DMS153 (cell line): ENCODE data around the gene TAF11L11.
"Not testable (repeated sequence)": the region's sequence is repeated elsewhere in the genome, so short reads cannot be mapped to it uniquely, and the experiment has no call there.

Experiments used
- DNase-seq: peaks from one replicate; lab custom pipeline; 2025; lab: John Stamatoyannopoulos, UW

Gene TAF11L11

DNA sequence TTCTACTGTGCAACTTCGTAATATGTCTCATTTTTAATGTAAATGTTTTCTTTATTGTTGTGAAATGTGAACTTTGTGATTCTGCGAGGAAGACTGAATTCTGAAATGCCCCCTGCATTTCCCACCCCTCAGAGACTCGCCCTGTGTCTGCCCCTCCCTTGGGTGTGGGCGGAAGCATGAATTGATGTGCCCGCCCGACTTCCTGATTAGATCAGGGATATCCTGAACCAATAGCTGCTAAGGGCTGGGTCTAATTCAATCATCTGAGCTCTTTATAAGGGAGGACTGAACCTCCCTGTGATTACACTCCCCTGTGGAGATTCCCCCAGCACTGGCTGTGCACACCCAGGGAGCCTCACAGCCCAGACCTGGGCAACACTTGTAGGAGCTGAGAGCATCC is at the start of gene TAF11L11:
Gene TAF11L11 (plus strand): TSS at position 304 of the 400 bp plus-strand sequence.
- DNase-seq, result not testable (repeated sequence)

DNA sequence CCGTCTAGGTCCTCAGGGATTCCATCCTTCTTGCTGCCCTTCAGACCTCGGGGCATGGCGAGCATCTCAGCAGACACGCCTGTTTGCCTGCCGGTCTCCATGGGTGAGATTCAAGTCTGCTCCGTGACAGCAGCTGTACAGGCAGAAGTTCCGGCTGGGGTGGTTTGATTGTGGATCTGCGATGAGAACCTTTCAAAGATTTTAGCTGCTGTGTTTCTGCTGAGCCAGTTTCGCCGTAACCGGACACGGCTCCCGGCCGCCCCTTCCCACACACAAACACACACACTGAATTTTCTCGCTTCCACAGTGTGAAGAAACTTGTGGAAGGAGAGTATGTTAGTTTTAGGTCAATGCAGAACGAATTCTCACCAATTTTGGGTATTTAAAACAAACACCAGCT is 18.3 kb upstream of the TAF11L11 start, which contains the start of gene TAF11L7:
Gene TAF11L7 (minus strand): TSS at position 101 of the 400 bp plus-strand sequence.
- DNase-seq, result not testable (repeated sequence)

DNA sequence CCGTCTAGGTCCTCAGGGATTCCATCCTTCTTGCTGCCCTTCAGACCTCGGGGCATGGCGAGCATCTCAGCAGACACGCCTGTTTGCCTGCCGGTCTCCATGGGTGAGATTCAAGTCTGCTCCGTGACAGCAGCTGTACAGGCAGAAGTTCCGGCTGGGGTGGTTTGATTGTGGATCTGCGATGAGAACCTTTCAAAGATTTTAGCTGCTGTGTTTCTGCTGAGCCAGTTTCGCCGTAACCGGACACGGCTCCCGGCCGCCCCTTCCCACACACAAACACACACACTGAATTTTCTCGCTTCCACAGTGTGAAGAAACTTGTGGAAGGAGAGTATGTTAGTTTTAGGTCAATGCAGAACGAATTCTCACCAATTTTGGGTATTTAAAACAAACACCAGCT is 13.1 kb upstream of the TAF11L11 start, which contains the start of gene TAF11L8:
Gene TAF11L8 (minus strand): TSS at position 101 of the 400 bp plus-strand sequence.
- DNase-seq, result not testable (repeated sequence)

DNA sequence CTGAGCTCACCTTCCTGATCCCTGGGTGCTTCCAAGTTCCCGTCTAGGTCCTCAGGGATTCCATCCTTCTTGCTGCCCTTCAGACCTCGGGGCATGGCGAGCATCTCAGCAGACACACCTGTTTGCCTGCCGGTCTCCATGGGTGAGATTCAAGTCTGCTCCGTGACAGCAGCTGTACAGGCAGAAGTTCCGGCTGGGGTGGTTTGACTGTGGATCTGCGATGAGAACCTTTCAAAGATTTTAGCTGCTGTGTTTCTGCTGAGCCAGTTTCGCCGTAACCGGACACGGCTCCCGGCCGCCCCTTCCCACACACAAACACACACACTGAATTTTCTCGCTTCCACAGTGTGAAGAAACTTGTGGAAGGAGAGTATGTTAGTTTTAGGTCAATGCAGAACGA is 9.7 kb upstream of the TAF11L11 start, which contains the start of gene TAF11L9:
Gene TAF11L9 (minus strand): TSS at position 140 of the 400 bp plus-strand sequence.
- DNase-seq, result not testable (repeated sequence)

DNA sequence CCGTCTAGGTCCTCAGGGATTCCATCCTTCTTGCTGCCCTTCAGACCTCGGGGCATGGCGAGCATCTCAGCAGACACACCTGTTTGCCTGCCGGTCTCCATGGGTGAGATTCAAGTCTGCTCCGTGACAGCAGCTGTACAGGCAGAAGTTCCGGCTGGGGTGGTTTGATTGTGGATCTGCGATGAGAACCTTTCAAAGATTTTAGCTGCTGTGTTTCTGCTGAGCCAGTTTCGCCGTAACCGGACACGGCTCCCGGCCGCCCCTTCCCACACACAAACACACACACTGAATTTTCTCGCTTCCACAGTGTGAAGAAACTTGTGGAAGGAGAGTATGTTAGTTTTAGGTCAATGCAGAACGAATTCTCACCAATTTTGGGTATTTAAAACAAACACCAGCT is 6.3 kb upstream of the TAF11L11 start, which contains the start of gene TAF11L10:
Gene TAF11L10 (minus strand): TSS at position 101 of the 400 bp plus-strand sequence.
- not testable (repeated sequence) for DNase-seq

DNA sequence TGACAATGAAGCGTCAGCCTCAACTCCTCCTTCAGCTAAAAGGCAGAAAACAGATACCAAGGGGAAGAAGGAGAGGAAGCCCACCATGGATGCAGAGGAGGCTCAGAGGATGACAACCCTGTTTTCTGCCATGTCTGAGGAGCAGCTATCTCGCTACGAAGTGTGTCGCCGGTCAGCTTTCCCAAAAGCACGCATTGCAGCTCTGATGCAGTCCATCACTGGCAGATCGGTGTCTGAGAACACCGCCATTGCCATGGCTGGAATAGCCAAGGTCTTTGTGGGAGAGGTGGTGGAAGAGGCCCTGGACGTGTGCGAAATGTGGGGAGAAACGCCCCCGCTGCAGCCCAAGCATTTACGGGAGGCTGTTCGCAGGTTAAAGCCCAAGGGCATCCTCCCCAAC is 968 bp downstream of the TAF11L11 start:
- DNase-seq, result no peak

DNA sequence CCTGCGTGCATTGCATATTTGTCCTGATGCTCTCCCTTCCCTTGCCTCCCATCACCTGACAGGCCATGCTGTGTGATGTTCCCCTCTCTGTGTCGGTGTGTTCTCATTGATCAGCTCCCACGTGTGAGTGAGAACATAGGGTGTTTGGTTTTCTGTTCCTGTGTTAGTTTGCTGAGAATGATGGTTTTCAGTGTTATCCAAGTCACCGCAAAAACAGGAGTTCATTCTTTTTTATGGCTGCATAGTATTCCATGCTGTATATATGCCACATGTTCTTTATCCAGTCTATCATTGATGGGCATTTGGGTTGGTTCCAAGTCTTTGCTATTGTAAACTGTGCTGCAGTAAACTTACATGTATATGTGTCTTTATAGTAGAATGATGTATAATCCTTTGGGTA is 3.5 kb downstream of the TAF11L11 start:
- not testable (repeated sequence) for DNase-seq

DNA sequence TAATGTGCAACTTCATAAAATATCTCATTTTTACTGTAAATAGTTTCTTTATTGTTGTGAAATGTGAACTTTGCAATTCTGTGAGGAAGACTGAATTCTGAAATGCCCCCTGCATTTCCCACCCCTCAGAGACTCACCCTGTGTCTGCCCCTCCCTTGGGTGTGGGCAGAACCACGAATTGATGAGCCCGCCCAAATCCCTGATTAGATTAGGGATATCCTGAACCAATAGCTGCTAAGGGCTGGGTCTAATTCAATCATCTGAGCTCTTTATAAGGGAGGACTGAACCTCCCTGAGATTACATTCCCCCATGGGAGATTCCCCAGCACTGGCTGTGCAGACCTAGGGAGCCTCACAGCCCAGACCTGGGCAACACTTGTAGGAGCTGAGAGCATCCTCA is 6.1 kb downstream of the TAF11L11 start, which contains the start of gene TAF11L12:
Gene TAF11L12 (plus strand): TSS at position 301 of the 400 bp plus-strand sequence.
- not testable (repeated sequence) for DNase-seq

DNA sequence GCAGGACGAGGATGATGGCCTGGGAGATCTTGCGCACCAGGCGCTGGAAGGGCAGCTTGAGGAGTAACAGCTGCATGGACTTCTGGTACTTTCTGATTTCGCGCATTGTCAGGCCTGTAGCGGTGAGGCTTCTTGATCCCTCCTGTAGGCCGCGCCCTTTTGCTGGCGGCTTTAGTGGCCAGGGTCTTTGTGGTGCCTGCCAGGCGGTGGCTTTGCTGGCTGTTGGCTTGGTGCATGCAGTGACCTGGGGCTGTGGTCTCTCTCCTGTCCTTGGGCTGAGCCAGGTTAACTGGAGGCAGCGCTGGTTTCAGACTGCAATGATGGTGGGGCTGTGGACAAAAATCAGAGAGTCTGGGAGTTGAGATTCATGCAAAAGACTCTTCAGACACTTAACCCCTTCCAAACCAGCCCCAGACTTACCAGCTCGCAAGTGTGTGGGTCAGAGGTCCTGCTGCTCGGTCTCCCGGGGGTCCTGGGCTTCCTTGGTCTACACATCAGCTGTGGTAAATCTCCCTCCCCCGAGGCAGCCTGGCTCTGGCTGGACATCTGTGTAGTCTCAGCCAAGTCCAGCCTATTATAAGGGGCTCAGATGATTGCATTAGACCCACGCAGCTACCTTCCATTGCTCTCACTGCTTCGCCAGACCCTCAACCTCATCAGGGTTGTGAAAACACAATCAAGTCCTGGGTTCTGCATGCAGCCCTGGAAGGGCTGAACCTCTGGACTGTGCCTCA is 11.1 kb downstream of the TAF11L11 start:
- DNase-seq, result no peak

DNA sequence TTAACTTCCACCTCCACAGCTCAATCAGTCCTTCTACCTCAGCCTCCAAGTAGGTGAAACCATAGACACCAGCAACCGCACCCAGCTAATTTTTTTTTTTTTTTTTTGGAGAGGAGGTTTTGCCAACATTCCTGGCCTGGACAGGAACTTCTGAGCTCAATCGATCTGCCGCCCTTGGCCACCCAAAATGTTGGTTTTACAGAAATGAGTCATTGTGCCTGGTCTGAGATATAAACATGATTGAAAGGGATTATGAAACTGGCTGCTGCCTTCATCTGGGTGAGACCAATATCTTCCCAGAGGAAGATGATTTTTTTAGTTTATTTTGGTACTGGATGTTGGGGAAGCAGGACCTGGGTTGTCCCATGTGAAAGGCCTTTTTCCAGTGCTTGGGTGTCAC is 15.4 kb downstream of the TAF11L11 start:
- no peak for DNase-seq

DNA sequence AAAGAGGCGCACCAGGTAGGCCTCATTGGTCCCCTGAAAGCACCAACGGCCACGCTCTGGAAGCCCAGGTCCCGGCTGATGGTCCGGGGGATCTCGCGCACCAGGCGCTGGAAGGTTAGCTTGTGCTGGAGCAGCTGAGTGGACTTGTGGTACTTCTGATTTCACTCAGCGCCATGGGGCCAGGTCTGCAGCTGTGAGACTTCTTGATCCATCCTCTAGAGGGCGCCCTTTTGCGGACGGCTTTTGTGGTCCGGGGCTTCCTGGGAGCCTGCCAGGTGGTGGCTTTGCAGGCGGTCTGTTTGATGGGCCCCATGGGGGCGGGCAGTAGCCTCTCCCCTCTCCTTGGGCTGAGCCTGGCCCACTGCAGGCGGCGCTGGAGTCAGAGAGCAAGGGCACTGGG is 16.6 kb downstream of the TAF11L11 start:
- no peak for DNase-seq

DNA sequence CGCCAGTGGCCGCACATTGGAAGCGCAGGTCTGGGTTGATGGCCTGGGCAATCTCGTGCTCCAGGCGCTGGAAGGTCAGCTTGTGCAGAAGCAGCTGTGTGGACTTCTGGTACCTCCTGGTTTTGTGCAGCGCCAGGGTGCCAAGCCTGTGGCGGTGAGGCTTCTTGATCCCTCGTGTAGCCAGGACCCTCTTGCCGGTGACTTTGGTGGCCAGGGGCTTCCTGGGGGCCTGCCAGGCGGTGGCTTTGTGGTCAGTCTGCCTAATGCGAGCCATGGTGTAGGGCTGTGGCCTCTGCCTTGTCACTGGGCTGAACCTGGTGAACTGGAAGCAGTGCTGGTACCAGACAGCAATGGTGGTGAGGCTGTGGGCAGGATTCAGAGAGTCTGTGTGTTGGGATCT is 21.7 kb downstream of the TAF11L11 start:
- DNase-seq, result no peak

DNA sequence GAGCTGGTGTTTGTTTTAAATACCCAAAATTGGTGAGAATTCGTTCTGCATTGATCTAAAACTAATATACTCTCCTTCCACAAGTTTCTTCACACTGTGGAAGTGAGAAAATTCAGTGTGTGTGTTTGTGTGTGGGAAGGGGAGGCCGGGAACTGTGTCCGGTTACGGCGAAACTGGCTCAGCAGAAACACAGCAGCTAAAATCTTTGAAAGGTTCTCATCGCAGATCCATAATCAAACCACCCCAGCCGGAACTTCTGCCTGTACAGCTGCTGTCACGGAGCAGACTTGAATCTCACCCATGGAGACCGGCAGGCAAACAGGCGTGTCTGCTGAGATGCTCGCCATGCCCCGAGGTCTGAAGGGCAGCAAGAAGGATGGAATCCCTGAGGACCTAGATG is 27.8 kb downstream of the TAF11L11 start, which contains the start of gene TAF11L13:
Gene TAF11L13 (plus strand): TSS at position 301 of the 400 bp plus-strand sequence.
- DNase-seq, result not testable (repeated sequence)

DNA sequence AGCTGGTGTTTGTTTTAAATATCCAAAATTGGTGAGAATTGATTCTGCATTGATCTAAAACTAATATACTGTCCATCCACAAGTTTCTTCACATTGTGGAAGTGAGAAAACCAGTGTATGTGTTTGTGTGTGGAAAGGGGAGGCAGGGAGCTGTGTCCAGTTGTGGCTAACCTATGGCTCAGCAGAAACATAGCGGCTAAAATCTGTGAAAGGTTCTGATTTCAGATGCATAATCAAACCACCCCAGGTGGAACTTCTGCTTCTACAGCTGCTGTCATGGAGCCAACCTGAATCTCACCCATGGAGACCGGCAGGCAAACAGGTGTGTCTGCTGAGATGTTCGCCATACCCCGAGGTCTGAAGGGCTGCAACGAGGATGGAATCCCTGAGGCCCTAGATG is 30.2 kb downstream of the TAF11L11 start, which contains the start of gene TAF11L14:
Gene TAF11L14 (plus strand): TSS at position 301 of the 400 bp plus-strand sequence.
- DNase-seq, result no peak

DNA sequence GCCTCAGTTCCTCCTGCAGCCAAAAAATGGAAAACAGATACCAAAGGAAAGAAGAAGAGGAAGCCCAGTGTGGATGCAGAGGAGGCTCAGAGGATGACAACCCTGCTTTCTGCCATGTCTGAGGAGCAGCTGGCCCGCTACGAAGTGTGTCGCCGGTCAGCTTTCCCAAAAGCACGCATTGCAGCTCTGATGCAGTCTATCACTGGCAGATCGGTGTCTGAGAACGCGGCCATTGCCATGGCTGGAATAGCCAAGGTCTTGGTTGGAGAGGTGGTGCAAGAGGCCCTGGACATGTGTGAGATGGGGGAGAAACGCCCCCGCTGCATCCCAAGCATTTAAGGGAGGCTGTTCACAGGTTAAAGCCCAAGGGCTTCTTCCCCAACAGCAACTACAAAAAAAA is 45.2 kb downstream of the TAF11L11 start:
- DNase-seq, result not testable (repeated sequence)

DNA sequence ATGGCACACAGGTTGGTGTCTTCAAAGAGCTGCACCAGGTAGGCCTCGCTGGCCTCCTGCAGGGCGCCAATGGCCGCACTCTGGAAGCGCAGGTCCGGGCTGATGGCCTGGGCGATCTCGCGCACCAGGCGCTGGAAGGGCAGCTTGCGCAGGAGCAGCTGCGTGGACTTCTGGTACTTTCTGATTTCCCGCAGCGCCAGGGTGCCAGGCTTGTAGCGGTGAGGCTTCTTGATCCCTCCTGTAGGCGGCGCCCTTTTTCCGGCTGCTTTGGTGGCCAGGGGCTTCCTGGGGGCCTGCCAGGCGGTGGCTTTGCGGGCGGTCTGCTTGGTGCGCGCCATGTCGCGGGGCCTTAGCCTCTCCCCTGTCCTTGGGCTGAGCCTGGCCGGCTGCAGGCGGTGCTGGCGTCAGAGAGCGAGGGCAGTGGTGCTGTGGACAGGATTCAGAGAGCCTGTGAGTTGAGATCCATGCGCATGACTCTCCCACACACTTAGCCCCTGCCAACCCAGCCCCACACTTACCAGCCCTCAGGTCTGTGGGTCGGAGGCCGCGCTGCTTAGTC is 51.3 kb downstream of the TAF11L11 start:
- DNase-seq, result not testable (repeated sequence)
